Measurements from ENCODE around the gene ZNF330.

- TF ChIP-seq CTCF (IDR thresholded peaks at IDR 0.05) (no peak), POLR2A (IDR thresholded peaks at IDR 0.05) (no peak)
Observed at GRCh38 chr4:141246243-141246642, 25.5 kb downstream of the ZNF330 start.
